Cerebellar cortex (tissue), 1 donor: ENCODE data around the gene FLVCR2.

Experiments
- DNase-seq: peaks from one replicate; pipeline ENCODE4 v3.0.0-alpha.2; 2015; ENCODE audit warnings: low spot score

The FLVCR2 gene

DNA sequence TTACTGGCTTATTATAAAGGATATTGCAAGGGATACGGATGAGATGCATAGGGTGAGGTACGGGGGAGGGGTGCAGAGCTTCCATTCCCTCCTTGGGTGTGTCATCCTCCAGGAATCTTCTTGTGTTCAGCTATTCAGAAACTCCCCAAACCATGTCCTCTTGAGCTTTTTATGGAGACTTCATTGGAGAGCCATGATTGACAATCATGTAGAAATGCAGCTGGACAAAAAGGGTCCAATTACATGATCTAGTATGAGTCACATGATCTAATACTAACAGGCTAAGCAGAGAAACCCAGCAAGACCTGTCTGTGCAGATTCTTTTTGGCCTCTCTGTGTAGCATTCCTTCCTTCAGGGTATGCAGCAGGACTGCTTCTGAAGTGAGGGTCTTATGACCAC is 23.9 kb upstream of the FLVCR2 start:
- DNase-seq, result no peak

DNA sequence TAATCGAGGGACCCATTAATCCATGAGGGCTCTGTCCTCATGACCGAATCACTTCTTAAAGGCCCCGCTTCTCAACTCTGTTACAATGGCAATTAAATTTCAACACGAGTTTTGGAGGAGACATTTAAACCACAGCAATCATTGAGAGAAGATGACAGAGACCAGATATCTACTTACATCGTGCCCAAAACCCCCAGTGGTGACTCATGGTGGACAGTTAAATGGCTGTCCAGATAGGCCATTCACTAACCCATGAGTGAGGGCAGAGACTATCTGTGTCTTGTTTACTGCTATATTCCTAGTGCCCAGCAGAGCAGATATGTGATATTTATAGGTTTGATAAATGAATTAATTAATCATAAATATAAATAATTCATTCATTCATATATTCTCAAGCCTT is 20.0 kb upstream of the FLVCR2 start:
- DNase-seq, result no peak

DNA sequence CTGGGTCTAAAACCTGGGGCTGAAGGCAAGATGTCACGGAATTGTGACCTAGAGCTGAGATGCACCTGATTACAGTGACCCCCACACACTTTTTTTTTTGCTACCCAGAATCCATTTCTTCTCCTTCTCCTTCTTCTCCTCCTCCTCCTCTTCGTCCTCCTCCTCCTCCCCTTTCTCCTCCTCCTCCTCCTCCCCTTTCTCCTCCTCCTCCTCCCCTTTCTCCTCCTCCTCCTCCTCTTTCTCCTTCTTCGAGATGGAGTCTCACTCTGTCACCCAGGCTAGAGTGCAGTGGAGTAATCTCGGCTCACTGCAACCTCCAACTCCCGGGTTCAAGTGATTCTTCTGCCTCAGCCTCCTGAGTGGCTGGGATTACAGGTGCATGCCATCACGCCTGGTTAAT is 19.4 kb upstream of the FLVCR2 start:
- DNase-seq, result no peak

DNA sequence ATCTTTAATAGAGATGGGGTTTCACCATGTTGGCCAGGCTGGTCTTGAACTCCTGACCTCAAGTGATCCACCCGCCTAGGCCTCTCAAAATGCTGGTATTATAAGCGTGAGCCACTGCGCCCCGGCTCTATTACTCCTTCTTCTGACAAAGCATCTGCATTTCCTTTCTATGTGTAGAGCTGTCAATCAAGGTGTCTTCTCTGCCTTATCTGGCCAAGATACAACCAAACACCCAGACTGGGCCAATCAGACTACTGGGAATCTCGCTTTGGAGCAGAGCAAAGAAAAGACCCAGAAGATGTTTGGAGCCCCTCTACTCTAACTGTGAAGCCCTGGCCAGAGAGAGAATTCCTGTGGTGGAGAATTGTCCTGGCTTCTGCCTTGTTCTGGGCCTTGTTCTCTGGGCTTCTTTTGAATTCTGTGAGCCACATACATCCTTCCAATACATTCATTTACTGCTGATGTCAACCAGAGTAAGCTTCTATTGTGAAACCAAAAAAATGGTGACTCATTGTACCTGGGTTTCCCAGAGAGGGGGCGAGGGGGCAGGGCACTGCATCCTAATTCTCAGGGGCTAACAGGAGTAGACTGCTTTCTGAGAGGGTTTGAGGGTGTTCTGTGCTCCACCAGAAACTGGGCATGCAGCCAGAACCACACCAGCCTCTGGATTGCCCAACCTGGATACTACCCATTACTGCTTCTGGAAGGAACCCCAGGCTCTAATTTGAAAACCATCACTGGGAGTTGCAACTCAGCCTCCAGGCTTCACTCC is 18.8 kb upstream of the FLVCR2 start:
- no peak for DNase-seq

DNA sequence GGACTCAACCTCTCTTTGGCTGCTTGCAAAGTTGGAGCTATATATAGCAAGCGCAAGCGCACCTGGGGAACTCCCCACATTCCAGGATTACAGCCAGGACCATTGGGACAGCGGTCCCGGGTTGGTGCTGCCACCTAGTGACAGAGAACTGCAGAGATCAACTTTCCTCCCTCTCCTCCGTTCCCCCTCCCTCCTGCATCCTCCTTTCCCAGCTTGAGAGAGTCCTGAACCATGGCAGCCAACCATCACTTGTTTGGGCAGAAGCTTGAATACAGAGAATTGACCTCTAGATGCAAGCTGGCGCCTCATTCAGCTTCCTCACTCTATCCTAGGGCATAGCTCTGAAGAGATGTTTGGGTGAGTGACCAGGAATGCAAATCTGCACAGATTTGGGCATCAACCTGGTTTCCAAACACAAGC is 17.4 kb upstream of the FLVCR2 start:
- peak; percentile 57 for DNase-seq

DNA sequence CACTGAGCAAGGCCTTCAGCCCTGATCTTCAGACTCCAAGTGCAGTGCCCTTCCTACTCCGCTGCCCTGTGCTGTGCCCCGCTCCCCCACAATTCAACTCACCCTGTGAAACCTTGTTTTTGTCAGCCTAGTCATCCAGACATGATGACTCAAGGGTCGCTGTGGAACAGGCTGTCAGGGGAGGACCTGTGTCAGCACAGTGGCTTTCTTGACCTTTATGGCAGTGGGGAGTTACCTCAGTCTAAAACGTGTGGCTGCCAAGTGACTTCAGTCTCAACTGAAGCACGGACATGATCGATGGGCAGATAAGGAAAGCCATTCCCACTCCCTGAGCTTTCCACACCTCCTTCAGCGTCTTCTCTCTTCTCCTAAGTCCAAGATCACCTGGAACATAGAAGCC is 16.3 kb upstream of the FLVCR2 start:
- DNase-seq, result no peak

DNA sequence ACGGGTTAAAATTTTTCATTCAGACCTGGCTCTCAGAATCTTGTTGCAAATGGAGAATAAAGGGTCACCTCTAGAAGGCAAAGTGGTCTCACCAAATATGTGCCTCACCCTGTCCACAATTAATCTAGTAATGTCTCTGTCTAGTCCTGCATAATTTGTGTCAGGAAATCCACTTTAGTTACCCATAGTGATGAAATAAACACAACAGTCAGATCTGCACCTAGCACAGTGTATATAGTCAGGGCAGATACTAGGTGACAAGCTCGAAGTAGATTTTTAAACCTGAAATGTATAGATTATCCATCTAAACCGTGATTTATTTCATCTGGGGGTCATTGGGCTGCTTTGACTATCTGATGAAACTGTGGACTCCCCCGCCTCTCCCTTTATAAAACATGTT is 15.9 kb upstream of the FLVCR2 start:
- no peak for DNase-seq

DNA sequence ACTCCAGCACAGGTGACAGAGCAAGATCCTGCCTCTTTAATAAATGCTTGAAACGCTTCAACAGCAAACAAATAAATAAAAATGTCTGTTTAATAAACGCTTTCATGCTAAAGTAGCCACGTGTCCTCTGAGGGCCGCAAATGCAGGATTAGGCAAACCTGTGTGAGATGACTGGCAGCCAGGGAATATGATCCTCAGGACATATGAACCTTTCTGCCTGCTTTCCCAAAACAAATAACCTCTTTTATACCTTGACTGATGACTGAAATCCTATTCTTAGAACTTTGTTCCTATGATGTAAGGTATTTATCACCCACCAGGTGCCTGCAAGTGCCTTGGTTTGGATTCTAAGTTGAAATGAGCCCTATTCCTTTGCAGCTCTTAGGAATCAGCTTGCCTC is 14.5 kb upstream of the FLVCR2 start:
- no peak for DNase-seq

DNA sequence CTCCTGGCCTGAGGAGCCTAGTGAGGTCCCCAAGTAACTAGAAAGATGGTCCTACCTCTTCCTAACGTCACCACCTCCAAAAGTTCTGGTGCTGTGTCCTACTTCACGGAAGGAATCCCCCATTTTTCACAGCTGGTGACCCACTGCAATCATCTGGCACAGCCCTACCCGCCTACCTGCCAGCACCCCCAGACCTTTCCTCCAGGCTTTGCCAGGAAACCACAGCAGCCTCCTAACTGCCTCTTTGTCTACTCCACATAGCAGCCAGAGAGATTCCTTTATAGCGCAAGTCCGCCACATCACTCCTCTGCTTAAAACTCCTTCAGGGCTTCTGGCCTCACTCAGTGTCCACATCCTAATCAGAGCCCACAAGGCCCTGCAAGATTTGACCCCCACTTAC is 13.4 kb upstream of the FLVCR2 start:
- no peak for DNase-seq

DNA sequence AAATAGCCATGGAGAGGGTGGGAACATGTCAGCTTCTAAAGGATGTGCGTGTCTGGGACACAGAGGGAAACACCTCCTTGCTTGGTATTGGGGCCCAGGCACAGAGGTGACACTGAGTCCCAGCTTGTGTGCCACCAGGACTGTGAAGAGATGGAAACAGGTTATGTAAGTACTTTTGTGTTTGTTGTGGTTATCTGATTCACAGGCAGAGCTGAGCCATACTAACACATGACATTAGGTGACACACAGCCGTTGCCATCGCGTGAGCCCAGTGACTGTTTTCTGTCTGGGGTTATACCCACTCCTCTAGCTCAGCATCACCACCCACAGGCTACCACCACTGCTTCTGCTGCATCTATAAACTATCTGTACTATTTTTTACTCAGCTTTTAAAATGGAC is 12.1 kb upstream of the FLVCR2 start:
- DNase-seq, result no peak

DNA sequence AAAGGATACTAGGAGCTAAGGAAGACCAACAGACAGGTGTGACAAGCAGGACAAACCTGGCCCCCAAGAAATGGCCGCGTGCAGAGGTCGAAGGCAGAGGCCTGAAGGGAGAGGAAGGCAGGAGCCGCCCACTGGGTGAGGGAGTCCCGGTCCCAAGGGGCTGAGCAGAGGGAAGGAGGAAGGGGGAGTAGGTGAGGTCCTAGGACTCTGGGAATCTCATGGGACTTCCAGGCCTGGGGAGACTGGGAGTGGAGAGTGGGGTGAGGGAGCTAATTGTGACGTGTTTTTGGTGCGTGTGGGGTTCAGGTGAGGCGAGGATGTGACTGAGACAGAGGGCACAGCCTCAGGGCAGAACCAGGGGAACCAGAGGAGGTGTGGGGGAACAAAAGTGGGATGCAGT is 11.7 kb upstream of the FLVCR2 start:
- DNase-seq, result no peak

DNA sequence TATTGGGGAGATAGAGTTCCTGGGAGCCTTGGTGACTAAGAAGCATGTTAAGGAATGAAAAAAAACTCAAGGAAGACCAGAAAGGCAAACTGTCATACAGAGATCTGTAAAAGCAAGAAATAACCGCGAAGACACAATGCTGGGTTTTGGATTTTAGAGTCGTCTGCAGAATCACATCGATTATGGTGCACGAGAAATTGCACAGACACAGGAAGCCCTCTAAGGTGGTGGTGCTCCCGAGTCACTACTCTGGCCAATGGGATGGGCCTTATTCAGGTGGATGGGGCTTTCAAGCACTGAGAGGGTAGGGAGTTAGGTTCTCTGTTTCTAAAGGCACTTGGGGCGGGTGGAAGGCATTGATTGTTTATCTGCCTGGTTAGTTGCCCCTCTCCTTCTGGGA is 10.3 kb upstream of the FLVCR2 start:
- DNase-seq, result no peak

DNA sequence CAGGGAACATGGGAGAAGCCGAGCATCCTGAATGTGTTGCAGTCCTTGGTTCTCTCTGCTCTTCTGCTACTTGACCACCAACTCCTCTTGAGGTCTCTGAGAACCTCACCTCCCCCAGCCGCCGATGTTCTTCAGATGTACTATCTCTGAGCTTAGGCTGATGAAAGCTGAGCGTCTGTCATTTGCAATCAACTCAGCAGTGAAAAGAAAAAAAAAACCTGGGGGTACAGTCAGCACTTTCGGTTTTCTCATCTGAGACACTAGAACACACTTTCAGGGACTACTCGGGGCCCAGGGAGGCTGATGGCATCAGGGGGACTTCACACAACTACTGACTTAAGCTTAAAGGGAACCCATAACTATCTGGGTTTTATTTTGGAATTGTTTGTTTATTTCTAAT is 9.6 kb upstream of the FLVCR2 start:
- no peak for DNase-seq

DNA sequence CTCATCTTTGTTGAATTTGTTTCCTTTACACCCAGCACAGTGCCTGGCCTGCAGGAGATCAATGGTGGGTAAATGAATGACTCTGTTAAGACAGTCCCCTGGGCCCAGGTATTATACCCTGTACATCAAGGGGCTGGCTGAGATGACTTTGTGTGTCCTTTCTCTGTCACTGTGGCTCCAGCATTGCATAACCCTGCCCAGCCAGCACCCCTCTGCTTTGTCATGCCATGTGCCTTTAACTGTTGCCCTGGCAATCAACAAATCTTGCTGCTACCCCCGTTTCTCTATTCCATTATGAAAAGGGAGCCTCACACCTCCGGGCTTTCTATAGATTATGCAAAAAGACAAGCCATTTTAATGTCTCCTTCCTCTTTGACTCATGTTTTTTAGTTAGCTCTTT is 7.6 kb upstream of the FLVCR2 start:
- DNase-seq, result no peak

DNA sequence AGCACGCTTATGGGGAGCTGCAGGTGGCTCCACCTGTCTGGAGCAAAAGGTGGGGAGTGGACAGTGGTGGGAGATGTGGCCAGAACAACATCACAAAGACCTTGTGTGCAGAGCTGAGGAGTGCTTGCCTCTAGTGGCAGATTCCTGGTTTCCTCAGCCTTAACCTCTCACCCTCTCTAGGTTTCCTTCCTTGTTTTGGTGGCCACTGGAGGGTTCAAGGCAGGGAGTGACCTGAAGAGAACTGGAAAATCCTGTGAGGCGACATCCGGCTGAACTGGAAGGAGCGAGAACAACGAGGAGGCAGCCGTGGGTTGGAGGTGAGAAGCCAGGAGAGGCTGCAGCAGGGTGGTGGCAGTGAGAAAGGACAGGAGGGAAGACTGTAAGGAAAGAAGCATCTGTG is 6.3 kb upstream of the FLVCR2 start:
- no peak for DNase-seq

DNA sequence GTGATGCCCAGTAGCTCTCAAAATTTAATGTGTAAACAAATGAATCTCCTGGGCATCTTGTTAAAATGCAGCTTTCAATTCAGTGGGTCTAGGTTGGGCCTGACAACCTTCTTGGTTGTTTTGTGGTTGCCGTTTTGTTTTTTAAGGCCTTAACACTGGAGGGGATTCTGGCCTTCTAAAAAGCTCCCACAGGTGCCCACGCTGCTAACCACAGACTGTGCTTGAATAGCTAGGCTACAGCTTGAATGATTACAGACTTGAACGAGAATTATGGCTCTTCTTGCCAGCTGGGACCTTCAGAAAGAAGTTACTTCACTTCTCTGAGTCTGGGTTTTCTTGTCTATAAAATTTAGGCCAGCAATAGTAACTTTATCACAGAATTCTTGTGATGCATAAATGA is 1.3 kb upstream of the FLVCR2 start:
- no peak for DNase-seq

DNA sequence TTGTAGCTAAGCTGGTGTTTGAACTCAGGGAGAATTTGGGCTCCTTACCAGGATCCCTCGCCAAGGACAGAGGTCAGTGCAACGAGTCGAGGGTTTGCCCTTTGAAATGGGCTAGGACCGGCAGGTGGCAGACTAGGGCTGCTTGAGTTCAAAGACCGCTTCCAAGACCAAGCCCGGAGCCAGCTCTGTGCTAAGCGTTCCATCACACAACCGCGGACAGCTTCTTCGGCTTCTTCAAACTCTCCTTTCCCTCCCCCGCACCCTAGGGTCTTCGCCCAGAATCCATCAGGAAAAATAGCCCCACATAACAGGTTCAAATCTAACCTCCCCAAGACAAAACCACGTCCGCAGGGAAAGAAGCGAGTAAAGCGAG is 705 bp upstream of the FLVCR2 start:
- peak; percentile 82 for DNase-seq

DNA sequence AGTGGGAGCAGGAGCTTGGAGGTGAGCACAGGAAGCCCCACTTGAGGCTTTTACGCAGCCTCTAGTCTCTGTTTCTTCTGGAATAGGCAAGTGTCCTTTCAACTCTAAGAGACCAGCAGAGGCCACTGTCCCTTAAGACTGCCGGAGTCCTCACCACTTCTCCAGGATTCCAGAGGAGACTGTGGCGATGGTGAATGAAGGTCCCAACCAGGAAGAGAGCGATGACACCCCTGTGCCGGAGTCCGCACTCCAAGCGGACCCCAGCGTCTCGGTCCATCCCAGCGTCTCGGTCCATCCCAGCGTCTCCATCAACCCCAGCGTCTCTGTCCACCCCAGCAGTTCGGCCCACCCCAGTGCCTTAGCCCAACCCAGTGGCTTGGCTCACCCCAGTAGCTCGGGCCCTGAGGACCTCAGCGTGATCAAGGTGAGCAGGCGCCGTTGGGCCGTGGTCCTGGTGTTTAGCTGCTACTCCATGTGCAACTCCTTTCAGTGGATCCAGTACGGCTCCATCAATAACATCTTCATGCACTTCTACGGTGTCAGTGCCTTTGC is 442 bp downstream of the FLVCR2 start:
- DNase-seq, result peak; percentile 31

DNA sequence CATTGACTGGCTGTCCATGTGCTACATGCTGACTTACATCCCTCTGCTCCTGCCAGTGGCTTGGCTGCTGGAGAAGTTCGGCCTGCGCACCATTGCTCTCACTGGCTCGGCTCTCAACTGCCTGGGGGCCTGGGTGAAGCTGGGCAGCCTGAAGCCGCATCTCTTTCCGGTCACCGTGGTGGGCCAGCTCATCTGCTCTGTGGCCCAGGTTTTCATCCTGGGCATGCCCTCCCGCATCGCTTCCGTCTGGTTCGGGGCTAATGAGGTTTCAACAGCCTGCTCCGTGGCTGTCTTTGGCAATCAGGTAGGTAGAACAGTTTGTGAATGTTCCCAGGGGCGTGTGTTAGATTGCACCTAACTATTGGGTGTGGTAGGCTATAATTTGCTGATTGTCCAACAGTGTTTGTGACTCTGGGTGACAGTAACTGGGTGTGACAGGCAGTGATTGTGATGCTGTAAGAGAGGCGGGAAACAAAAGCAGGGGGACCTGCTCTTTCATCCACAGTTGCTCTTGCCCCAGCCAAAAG is 981 bp downstream of the FLVCR2 start:
- no peak for DNase-seq

DNA sequence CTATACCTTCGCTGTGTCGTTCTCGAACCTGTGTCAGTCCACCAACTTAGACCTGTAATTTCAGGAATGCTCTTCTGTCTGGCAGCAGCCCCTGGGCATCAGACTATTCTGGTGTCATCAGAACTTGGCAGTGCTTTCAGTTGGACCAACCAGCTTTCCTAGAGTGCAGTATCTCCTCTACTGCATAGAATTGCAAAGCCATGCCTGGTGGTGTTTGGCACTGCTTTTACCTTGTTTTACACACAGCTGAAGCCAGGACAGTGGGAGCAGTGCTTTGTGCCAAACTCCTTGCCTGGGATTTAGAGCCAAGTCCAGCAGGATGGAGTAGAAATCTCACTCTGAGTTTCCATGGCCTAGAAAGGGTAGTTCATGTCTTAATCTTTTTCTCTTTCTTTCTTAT is 1.5 kb downstream of the FLVCR2 start:
- peak; percentile 89 for DNase-seq

DNA sequence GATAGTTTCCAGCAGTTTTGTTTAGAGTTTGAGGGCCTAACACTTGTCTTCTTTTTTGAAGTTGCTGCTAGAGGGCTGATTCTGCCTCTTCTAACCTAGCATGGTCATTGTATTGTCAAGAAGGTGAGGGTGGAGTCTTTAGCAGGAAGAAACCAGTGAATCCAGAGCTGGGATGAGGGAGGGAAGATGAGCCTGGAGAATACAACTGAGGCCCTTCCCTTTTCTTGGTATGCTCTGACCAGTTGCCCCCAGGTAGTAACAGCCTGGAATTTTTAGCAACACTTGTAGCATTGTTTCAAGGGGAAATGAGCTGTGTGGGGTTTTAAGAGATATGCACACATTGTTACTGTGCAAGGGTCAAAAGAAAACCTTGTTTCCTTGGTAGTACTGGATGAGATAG is 9.0 kb downstream of the FLVCR2 start:
- no peak for DNase-seq

DNA sequence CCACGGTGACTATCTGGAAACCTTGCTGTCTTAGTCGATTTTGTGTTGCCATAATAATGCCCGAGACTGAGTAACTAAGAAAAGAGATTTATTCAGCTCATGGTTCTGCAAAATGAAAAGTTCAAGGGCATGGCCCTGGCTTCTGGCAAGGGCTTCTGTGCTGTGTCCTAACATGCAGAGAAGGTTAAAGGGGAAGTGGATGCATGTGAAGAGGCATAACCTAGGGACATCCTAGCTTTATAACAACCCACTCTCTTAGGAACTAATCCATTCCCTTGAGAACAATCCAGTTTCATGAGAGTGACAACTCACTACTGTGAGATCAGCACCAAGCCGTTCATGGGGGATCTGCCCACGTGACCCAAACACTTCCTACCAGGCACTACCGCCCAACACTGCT is 11.5 kb downstream of the FLVCR2 start:
- DNase-seq, result no peak

DNA sequence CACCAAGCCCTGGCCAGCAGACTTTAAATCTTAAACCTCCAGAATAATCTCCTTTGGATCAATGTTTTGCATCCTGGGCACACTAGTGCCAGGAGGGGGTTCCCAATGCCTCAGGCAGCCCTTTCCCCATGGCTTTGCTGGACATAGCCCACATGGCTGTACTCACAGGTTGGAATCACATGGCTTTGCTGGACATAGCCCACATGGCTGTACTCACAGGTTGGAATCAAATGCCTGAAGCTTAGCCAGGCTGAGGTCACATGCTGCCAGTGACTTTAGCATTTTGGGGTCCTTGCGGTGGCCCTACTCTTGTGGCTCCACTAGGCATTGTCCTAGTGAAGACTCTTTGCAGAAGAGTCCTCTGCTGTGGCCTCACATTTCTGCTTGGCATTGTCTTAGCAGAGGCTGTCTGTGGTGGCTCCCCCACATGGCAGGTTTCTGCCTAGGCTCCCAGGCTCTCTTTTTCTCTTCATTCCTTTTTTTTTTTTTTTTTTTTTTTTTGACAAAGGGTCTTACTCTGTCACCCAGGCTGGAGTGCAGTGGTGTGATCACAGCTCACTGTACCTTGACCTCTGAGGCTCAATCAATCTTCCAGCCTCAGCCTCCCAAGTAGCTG is 13.0 kb downstream of the FLVCR2 start:
- DNase-seq, result no peak
